HG02884 (cell line): ENCODE results near the gene CDPF1.

Source experiments
- ATAC-seq: cut with Tn5 transposase; IDR thresholded peaks from one replicate; pipeline ENCODE4 v1.9.1; 2021; ENCODE audit warnings: mild to moderate bottlenecking, moderate library complexity; ENCODE audit not compliant: unreplicated experiment

CDPF1 gene

GRCh38 chr22:46250035-46250782 is at the start of gene CDPF1:
Gene CDPF1 (minus strand): TSS chr22:46250293. CDS start chr22:46248284, 2,009 bp downstream.
- peak; percentile 73 for ATAC-seq

- no peak for ATAC-seq
Observed at GRCh38 chr22:46299101-46299500, 49.0 kb upstream of the CDPF1 start.

GRCh38 chr22:46297151-46297812 is 47.2 kb upstream of the CDPF1 start:
- ATAC-seq = peak; percentile 12

GRCh38 chr22:46296257-46297150 is 46.4 kb upstream of the CDPF1 start, which contains the start of gene GTSE1:
Gene GTSE1 (plus strand): TSS chr22:46296870. CDS start chr22:46297401, 531 bp downstream.
- peak; percentile 87 for ATAC-seq

- no peak for ATAC-seq
Observed at GRCh38 chr22:46295277-46295971, 45.3 kb upstream of the CDPF1 start.

- ATAC-seq = no peak
Observed at GRCh38 chr22:46294784-46295183, 44.7 kb upstream of the CDPF1 start.

- ATAC-seq = no peak
Observed at GRCh38 chr22:46293577-46294260, 43.6 kb upstream of the CDPF1 start.

GRCh38 chr22:46292732-46293131 is 42.6 kb upstream of the CDPF1 start:
- ATAC-seq = no peak

GRCh38 chr22:46292173-46292572 is 42.1 kb upstream of the CDPF1 start:
- ATAC-seq = no peak

GRCh38 chr22:46290843-46291785 is 41.0 kb upstream of the CDPF1 start:
- no peak for ATAC-seq

- ATAC-seq = no peak
Observed at GRCh38 chr22:46290121-46290842, 40.2 kb upstream of the CDPF1 start.

- ATAC-seq = no peak
Observed at GRCh38 chr22:46289244-46289891, 39.3 kb upstream of the CDPF1 start.

GRCh38 chr22:46288846-46289243 is 38.8 kb upstream of the CDPF1 start:
- no peak for ATAC-seq

- no peak for ATAC-seq
Observed at GRCh38 chr22:46287873-46288751, 38.0 kb upstream of the CDPF1 start.

GRCh38 chr22:46286941-46287872 is 37.1 kb upstream of the CDPF1 start:
- no peak for ATAC-seq

- no peak for ATAC-seq
Observed at GRCh38 chr22:46286006-46286405, 35.9 kb upstream of the CDPF1 start.
